Hindlimb muscle (tissue), 1 donor: ENCODE data around the gene MRGPRG. TPM values are rescaled to one million over a fixed set of nuclear protein-coding genes. Genes with fewer than 3 reads are reported as not detected.

Experiments
- DNase-seq: peaks from one replicate; pipeline ENCODE4 v3.0.0-alpha.2; 2013
- polyA plus RNA-seq: library from polyadenylated mRNA; unstranded; fragments of 120-200 nt; gene quantifications from one replicate; pipeline ENCODE4 v1.2.1, GENCODE V29; 2013; ENCODE audit not compliant: insufficient read length

The MRGPRG gene
- polyA plus RNA-seq, 1 donor = not detected

- no peak for DNase-seq
These were observed 7.5 kb upstream of the MRGPRG start for GRCh38 chr11:3225826-3226750.

DNA sequence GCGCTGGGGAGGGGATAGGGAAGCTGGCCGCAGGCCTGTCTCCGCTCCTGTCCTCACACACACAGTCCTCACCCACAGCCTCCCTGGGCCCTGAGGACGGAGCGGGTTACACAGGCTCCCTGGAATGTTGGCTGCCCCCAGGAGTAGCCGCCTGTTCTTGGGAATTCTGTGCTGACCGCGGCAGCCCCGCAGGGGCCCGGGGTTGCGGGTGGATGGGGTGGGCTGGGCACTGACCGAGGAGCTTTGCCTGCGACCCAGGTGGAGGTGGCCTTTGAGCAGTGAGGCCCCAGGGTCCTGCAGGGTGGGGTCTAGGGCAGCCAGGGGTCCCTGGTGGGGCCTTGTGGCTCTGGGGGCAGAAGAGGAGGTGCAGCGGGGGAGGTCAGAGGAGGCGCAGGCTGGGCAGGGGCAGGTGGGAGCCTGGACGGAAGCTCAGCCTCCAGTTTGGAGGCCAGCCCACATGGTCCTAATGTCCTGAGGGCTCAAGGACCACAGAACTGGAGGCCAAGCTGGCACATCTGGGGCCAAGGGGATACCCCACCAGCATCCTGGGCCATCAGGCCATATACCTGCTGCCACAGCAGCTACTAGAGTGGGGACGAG is 6.6 kb upstream of the MRGPRG start:
- DNase-seq = no peak

GRCh38 chr11:3224401-3225057 is 5.9 kb upstream of the MRGPRG start:
- no peak for DNase-seq

- no peak for DNase-seq
These were observed 5.3 kb upstream of the MRGPRG start for GRCh38 chr11:3223932-3224381.

DNA sequence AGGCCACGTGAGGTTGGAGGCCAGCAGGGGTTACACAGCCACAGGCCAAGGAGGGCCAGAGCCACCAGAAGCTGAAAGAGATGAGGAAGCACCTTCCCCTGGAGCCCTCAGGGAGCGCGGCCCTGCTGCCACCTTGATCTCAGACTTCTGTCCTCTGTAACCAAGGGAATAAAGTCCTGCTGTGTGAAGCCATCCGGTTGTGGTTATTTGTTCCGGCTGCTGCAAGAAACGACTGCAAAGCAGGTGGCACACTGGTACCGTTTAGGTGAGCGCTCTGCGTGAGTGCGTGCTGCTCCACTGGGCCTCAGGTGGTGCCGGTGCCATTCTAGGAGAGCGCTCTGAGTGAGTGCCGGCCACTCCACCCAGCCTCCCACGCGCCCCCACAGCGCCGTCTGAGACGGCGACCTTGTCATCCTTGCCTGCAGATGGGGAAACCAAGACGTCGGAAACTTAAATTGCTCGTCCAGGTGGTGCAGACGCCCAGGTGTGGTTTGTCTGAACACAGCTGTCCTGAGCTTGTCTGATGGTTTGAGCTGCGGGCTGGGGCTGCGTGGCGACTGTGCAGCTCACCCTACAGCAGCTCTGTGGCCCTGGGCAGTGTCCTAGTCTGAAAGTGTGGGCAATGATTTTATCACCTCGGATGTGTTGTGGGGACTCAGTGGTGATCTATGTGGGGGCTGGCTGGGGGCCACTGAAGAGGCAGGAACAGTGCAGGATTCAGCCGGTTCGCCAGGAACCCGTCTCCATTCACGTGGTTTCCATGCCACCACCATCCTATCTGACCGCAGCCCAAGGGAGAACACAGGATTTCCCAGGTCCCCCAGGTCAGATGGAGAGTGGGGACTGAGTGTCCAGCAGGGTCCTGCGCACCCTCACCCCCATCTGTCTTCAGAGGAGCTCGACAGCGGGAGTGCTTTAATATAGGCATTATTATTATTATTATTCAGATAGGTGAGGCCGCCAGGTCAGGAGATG is 4.6 kb upstream of the MRGPRG start:
- no peak for DNase-seq

DNA sequence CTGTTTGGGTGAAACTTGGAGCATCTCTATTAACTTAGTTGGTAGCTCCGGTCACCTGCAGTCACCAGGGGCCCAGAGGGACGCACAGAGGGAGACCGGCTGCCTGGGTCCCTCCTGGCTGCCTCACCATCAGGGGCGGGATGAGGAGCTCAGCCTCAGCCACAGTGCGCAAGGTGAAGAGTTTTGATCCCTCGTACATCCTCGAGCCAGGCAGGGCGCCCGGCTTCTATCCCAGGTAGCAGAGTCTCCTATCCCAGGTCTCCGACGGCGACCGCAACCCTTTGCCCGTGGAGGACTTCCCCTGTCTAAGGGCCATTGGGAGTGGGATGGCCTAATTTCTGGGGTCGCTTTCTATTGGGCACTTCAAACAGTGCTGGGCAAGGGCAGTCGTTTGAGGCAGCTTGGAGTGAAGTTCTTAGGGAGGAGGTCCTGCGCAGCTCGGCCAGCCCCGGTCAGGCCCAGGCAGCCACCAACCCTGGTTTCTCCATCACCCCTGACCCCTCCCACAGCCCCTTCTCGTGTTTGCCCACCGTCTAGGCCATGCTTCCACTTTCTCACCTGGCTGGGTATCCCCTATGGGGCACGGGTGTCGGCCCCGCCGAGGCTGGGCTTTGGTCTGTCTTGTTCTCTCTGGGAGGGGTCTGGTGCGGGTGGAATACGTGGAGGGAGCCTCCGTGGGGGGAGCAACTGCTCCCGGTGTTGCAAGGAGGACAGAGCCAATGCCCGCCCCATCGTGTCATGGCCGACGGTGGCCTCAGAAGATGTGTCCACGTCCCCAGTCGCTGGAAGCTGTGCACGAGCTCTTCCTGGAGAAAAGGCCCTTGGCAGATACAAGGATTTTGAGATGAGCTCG is 3.6 kb upstream of the MRGPRG start:
- no peak for DNase-seq

GRCh38 chr11:3221408-3222002 is 2.9 kb upstream of the MRGPRG start:
- DNase-seq = no peak

DNA sequence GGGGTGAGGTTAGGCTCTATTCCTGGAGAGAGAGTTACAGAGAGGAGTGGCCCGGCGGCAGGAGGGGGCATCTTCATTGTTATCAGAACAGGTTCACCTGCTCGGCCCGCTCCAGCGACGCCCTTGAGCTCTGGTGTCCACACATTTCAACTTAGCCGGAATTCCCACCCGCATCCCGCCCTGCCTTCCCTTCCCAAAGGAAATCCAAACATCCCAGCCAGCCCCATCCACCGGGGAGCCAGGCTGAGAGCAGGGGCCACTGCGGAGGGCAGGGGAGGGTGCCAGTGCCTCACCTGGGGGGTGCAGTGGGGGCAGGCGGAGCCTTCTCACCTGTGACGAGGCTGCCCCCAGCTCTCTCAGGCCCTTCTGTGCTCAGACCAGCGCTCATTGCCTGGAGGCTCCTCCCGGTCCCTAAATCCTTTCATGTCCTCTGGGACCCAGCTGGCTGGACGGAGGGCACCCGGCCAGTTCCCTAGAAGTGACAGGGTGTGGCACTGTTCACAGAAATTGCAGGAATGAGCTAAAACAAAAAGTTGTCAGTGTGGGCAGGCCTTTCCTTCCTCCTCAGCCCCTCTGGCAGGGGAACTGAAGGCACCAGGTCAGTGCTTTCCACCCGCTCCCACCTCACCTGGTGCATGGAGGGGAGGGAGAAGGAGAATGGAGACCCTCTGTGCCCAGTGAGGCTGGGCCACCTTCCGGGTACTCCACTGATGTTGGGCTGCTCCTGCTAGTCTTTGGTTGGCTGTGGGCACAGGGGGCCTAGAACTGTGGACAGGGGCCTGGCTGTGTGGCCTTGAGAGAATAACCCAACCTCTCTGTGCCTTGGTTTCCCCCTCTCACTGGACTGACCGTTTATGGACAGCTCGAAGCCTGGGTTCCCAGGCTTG is 2.2 kb upstream of the MRGPRG start:
- no peak for DNase-seq

- no peak for DNase-seq
These were observed 1.5 kb upstream of the MRGPRG start for GRCh38 chr11:3220101-3220500.

DNA sequence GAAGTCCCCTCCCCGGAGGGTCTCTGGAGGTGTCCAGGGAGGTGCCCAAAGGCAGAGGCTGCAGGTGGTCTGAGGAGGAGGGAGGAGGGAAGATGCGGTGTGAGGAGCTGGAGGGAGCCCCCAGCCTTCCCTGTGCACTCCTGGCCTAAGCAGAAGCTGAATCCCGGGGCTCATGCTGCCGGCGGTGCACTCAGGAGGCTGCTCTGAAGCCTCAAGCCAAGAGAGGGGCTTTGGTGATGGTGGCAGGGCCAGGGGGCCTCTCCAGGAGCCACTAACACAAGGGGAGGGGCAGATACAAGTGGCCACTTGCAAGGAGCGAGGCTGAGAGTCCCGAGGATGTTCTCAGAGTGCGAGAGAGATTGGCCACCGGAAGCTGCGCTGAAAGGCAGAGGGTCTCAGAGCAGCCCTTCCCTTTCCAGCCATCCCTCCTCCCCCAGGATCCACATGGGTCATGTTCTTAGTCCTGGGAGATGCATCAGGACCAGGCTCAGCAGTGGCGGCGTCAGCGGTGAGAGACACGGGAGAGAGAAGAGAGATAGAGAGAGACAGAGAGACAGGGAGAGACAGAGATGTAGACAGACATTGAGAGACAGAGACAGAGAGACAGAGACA is 774 bp upstream of the MRGPRG start:
- no peak for DNase-seq

DNA sequence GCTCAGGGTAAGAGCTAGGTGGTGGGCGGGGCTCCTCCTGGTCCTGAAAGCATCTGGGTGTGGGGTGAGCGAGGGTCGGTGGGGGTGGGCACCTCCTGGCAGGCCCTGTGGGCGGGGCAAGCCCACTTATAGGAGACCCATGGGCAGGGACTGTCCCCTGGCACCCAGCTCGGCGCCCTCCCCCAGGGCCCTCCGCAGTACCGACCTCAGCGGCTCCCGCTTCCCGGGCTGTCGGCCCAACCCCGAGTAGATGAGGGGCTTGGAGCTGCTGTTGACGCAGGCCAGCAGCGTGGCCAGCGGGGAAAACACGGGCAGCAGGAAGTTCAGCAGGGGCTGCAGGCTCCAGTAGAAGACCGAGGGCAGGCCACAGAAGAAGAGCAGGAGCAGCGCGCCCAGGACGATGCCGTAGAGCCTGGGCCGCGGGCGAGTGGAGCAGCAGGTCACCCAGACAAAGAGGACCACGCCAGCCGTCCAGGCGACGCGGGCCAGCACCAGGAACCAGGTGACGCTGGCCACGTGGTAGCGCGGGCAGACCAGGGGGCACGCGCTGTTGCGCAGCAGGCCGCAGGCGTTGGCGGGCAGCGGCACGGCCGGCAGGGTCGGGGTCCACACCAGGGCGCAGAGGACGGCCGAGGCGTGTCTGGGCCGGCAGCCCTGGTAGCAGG is 663 bp downstream of the MRGPRG start:
- no peak for DNase-seq

- DNase-seq = no peak
These were observed 2.5 kb downstream of the MRGPRG start for GRCh38 chr11:3216027-3216525.

DNA sequence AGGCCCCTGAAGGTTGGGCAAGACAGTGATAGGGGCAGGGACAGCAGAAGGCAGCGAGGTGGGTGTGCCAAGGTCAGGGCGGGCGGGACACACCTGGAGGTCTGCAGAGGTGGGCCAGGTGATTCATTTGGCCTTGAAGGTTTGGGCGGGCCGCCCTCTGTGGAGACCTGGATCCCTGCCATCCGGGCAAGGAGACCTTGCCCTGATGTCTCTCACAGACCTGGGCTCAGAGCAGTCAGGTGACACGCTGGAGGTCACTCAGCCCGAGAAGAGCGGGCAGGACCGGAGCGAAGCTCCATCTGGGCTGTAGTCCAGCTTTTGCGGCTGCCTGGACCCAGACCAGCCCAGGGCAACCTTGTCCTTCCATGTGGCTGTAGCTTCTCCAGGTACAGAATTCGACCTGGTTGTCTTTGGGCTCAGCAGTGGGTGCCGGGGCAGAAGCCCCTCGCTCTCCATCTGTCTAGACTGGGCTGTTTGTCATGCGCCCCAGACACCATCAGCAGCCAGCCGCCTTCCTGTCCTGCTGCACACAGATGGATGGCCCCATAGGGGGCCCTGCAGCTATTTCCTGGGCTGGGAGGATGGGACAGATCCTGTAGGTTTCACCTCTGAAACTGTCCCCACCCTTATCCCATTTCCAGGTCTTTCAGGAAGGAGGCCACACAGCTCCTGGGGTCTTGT is 3.1 kb downstream of the MRGPRG start:
- no peak for DNase-seq

- DNase-seq = no peak
These were observed 4.3 kb downstream of the MRGPRG start for GRCh38 chr11:3214420-3214699.

GRCh38 chr11:3213659-3214419 is 4.8 kb downstream of the MRGPRG start:
- DNase-seq = no peak

DNA sequence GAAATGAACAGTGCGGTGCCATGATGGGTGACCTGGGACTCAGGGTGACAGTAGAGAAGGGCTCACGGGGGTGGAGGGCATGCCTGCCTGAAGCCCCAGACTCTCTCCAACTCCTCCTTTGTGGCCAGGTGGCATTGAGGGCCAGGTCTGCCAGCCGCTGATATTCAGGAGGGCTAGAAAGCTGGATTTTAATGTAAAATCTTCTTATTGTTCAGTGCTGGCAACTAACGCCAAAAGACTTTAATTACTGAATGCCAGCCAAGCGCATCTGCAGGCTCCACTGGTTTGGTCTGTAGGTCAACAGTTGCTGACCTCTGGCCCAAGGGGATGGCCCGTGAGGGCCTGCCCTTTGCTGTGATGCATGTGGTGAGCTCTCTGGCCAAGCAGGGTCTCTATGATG is 10.3 kb downstream of the MRGPRG start:
- no peak for DNase-seq

DNA sequence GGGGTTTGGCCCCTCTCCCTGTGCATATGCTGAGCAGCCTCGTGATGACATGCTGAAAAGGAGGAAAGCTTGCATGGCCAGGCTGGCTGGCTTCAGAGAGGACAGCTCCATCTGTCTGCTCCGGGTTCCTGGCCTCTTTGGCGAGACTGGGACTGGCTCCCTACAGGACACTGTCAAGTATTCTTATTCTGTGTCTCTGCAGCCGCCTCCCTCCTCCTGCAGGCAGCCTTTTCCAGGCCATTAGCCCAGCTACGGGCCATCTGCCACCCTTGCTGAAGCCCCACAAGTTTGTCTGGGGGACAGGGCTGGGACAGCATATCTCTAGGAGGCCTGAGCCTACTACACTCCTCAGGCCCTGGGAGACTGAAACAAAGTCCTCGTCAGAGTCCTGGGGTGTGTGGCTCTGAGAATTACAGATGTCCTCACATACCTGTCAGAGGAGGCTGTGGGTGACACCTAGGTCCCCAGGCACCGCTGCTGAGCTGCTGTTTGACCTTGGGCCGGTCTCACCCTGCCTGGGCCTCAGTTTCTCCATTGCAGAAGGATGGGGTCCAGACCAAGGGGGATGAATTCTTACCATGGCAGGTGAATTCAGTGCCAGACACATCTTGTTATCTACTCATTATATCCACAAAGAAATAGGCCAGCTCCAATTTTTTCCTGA is 11.0 kb downstream of the MRGPRG start:
- no peak for DNase-seq
